SK-N-SH (cell line): Measurements from ENCODE around the gene NPIPA5. TPM values are rescaled to one million over a fixed set of nuclear protein-coding genes. Genes with fewer than 3 reads are reported as not detected.

ENCODE experiments used
- CTCF ChIA-PET: fragments of 300-600, 350-600 bp; formaldehyde crosslinking; extraction: SDS; loops from one replicate; lab custom pipeline; 2021; lab: Yijun Ruan, JAX
- POLR2A ChIA-PET: fragments of 350-600 bp; sonication (Branson Sonifier 250); formaldehyde crosslinking; extraction: SDS; loops from one replicate; lab custom pipeline; 2020; ENCODE audit warnings: antibody characterized with exemption, inconsistent platforms; lab: Yijun Ruan, JAX
- DNase-seq: peaks from one replicate; pipeline ENCODE4 v3.0.0; 2012
- H2AFZ ChIP-seq: fragments of 200-600 bp; sonication (generic); 2 replicates; pipeline ENCODE4 v1.8.1; 2016; ENCODE audit warnings: antibody characterized with exemption, mild to moderate bottlenecking, low read depth
- H3F3A ChIP-seq: fragments of 200-600 bp; sonication (generic); replicated peaks from 2 replicates; pipeline ENCODE3; 2016; ENCODE audit warnings: antibody characterized with exemption, mild to moderate bottlenecking; ENCODE audit not compliant: insufficient read depth
- H3K27ac ChIP-seq, 2 experiments: fragments of 200-500 bp in 1 of 2; fragments of 200-600 bp in 1 of 2; sonication (Bioruptor generic) in 1 of 2; sonication (generic), shearing (Covaris generic) in 1 of 2; 2 replicates each; pipeline versions ENCODE4 v1.5.1 to v1.6.1; 2014 to 2016; ENCODE audit warnings: low read depth in 2 of 2, inconsistent platforms in 1 of 2, low read length in 1 of 2, mild to moderate bottlenecking in 1 of 2, mixed read lengths in 1 of 2
- H3K27me3 ChIP-seq: fragments of 200-600 bp; sonication (generic), shearing (Covaris generic); 2 replicates; pipeline ENCODE4 v1.6.1; 2016; ENCODE audit warnings: mixed run types; ENCODE audit not compliant: insufficient read depth
- H3K36me3 ChIP-seq, 2 experiments: fragments of 200-500 bp in 1 of 2; fragments of 200-600 bp in 1 of 2; sonication (Bioruptor generic) in 1 of 2; sonication (generic) in 1 of 2; replicated peaks in 1 of 2; 2 replicates each; pipeline versions ENCODE3 to v1.5.1; 2014 to 2016; ENCODE audit warnings: low read length in 1 of 2, mild to moderate bottlenecking in 1 of 2; ENCODE audit not compliant: insufficient read depth in 2 of 2, control insufficient read depth in 1 of 2
- H3K4me1 ChIP-seq, 2 experiments: fragments of 200-500 bp in 1 of 2; fragments of 200-600 bp in 1 of 2; sonication (Bioruptor generic) in 1 of 2; sonication (generic), shearing (Covaris generic) in 1 of 2; 2 replicates each; pipeline versions ENCODE4 v1.5.1 to v1.6.1; 2014 to 2016; ENCODE audit warnings: low read depth in 1 of 2, low read length in 1 of 2, mixed run types in 1 of 2; ENCODE audit not compliant: insufficient read depth in 2 of 2, control insufficient read depth in 1 of 2
- H3K4me2 ChIP-seq: fragments of 200-600 bp; sonication (generic), shearing (Covaris generic); 2 replicates; pipeline ENCODE4 v1.6.1; 2017; ENCODE audit warnings: mixed run types
- H3K4me3 ChIP-seq, 2 experiments: fragments of 200-500 bp in 1 of 2; fragments of 200-600 bp in 1 of 2; sonication (Bioruptor generic) in 1 of 2; sonication (generic), shearing (Covaris generic) in 1 of 2; 2 replicates each; pipeline versions ENCODE4 v1.5.1 to v1.8.1; 2014 to 2016; ENCODE audit warnings: low read depth in 2 of 2, inconsistent platforms in 1 of 2, low read length in 1 of 2, mild to moderate bottlenecking in 1 of 2, mixed read lengths in 1 of 2, moderate library complexity in 1 of 2
- H3K79me2 ChIP-seq: fragments of 200-600 bp; sonication (generic); 2 replicates; pipeline ENCODE4 v1.8.1; 2017; ENCODE audit warnings: mild to moderate bottlenecking; ENCODE audit not compliant: insufficient read depth
- H3K9ac ChIP-seq: fragments of 200-600 bp; sonication (generic); 2 replicates; pipeline ENCODE4 v1.6.1; 2017; ENCODE audit warnings: mixed run types
- H3K9me2 ChIP-seq: fragments of 200-600 bp; sonication (generic); 2 replicates; pipeline ENCODE4 v1.6.1; 2017; ENCODE audit warnings: mixed run types
- H3K9me3 ChIP-seq: fragments of 200-600 bp; sonication (generic); 2 replicates; pipeline ENCODE4 v1.6.1; 2017; ENCODE audit warnings: mixed run types, mild to moderate bottlenecking, moderate library complexity
- H4K20me1 ChIP-seq: fragments of 200-600 bp; sonication (generic); 2 replicates; pipeline ENCODE4 v1.6.1; 2017; ENCODE audit warnings: mild to moderate bottlenecking, mixed run types; ENCODE audit not compliant: insufficient read depth
- ELF1 ChIP-seq: IDR thresholded peaks from 2 replicates; pipeline ENCODE4 v1.4.0; 2012
- EP300 ChIP-seq, 2 experiments: IDR thresholded peaks; 2 replicates each; pipeline versions ENCODE4 v1.4.0 to v1.6.1; 2012; ENCODE audit warnings: borderline replicate concordance in 1 of 2, low read depth in 1 of 2, low read length in 1 of 2
- EZH2phosphoT487 ChIP-seq: fragments of 200-600 bp; sonication (generic); IDR thresholded peaks from 2 replicates; pipeline ENCODE4 v1.6.1; 2017; ENCODE audit warnings: low read depth, mixed run types, mild to moderate bottlenecking, antibody characterized with exemption, moderate library complexity, borderline replicate concordance
- FOSL2 ChIP-seq: IDR thresholded peaks from 2 replicates; pipeline ENCODE4 v1.4.0; 2012; ENCODE audit warnings: low read depth, mild to moderate bottlenecking, moderate library complexity, borderline replicate concordance
- FOXJ3 ChIP-seq: sonication (generic); formaldehyde crosslinking; IDR thresholded peaks from 2 replicates; pipeline ENCODE4 v1.5.1; 2020; ENCODE audit warnings: mild to moderate bottlenecking, missing genetic modification reagents
- FOXM1 ChIP-seq: IDR thresholded peaks from 2 replicates; pipeline ENCODE4 v1.4.0; 2012; ENCODE audit warnings: low read depth, mild to moderate bottlenecking
- GABPA ChIP-seq: IDR thresholded peaks from 2 replicates; pipeline ENCODE4 v1.4.0; 2012; ENCODE audit warnings: low read depth, mild to moderate bottlenecking
- IRF3 ChIP-seq: fragments of 150-350 bp; IDR thresholded peaks from 2 replicates; pipeline ENCODE4 v1.6.1; 2016; ENCODE audit warnings: mild to moderate bottlenecking, low read depth, low read length
- MAX ChIP-seq: IDR thresholded peaks from 2 replicates; pipeline ENCODE4 v1.4.0; 2012; ENCODE audit warnings: low read depth
- MXI1 ChIP-seq: IDR thresholded peaks from 2 replicates; pipeline ENCODE4 v1.6.1; 2012; ENCODE audit warnings: mild to moderate bottlenecking, low read depth, low read length, improper control_type of control experiment
- NFIC ChIP-seq: IDR thresholded peaks from 2 replicates; pipeline ENCODE4 v1.4.0; 2012; ENCODE audit warnings: borderline replicate concordance
- POLR2AphosphoS5 ChIP-seq: IDR thresholded peaks from 2 replicates; pipeline ENCODE4 v1.6.1; 2012; ENCODE audit warnings: low read depth, low read length
- RAD21 ChIP-seq: IDR thresholded peaks from 2 replicates; pipeline ENCODE4 v1.6.1; 2012; ENCODE audit warnings: mild to moderate bottlenecking, low read length
- RCOR1 ChIP-seq: fragments of 150-350 bp; IDR thresholded peaks from 2 replicates; pipeline ENCODE4 v1.6.1; 2017; ENCODE audit warnings: antibody characterized with exemption, low read length
- REST ChIP-seq: IDR thresholded peaks from 2 replicates; pipeline ENCODE4 v1.6.1; 2012; ENCODE audit warnings: mild to moderate bottlenecking, low read depth, low read length, moderate library complexity
- RFX5 ChIP-seq: IDR thresholded peaks from 2 replicates; pipeline ENCODE4 v1.6.1; 2012; ENCODE audit warnings: mild to moderate bottlenecking, improper control_type of control experiment, low read length
- RXRA ChIP-seq: IDR thresholded peaks from 2 replicates; pipeline ENCODE4 v1.4.0; 2012; ENCODE audit warnings: low read depth, mild to moderate bottlenecking, borderline replicate concordance
- SIN3A ChIP-seq: IDR thresholded peaks from 2 replicates; pipeline ENCODE4 v1.6.1; 2012; ENCODE audit warnings: low read depth, mild to moderate bottlenecking, low read length, moderate library complexity, borderline replicate concordance
- TAF1 ChIP-seq: IDR thresholded peaks from 2 replicates; pipeline ENCODE4 v1.6.1; 2012; ENCODE audit warnings: low read depth, mild to moderate bottlenecking, low read length, moderate library complexity, borderline replicate concordance
- TCF12 ChIP-seq: IDR thresholded peaks from 2 replicates; pipeline ENCODE4 v1.4.0; 2012
- TEAD4 ChIP-seq: IDR thresholded peaks from 2 replicates; pipeline ENCODE4 v1.4.0; 2012; ENCODE audit warnings: mild to moderate bottlenecking, borderline replicate concordance; ENCODE audit not compliant: insufficient read depth
- USF1 ChIP-seq: IDR thresholded peaks from 2 replicates; pipeline ENCODE4 v1.4.0; 2012; ENCODE audit warnings: low read depth, borderline replicate concordance
- YY1 ChIP-seq: IDR thresholded peaks from 2 replicates; pipeline ENCODE4 v1.4.0; 2012; ENCODE audit warnings: low read depth, mild to moderate bottlenecking
- ZBTB33 ChIP-seq: IDR thresholded peaks from 2 replicates; pipeline ENCODE4 v1.4.0; 2012; ENCODE audit warnings: low read depth, borderline replicate concordance
- WGBS: methylation state at CpG from one replicate; pipeline ENCODE4 v1.1.6; 2017; ENCODE audit warnings: low lambda C conversion rate; 5-methylcytosine and 5-hydroxymethylcytosine counted together
- polyA plus RNA-seq, 3 experiments: library from polyadenylated mRNA; depleted of rRNA; stranded (reverse); fragments of >200 nt; gene quantifications; 2 replicates each; pipeline ENCODE4 v1.2.3, GENCODE V29; 2012

The NPIPA5 gene
- polyA plus RNA-seq, 1 of the 3 experiments (the other 2 are of a cell fraction), result 0.46 TPM

GRCh38 chr16:15427648-15428239 is 49.6 kb upstream of the NPIPA5 start (continued):
- no peak for TF ChIP-seq IRF3
- TF ChIP-seq ELF1, result no peak
- peak; percentile 94 for TF ChIP-seq MXI1
- peak; percentile 46; the same call in 1 of the 2 replicates for TF ChIP-seq NFIC
- no peak for TF ChIP-seq FOXM1
- TF ChIP-seq SIN3A, result peak; percentile 61; the same call in 1 of the 2 replicates
- no peak for TF ChIP-seq EZH2phosphoT487
- no peak; the same call in 1 of the 2 replicates for TF ChIP-seq TCF12
- no peak for TF ChIP-seq YY1
- TF ChIP-seq GABPA, result no peak
- peak; percentile 83 for TF ChIP-seq MAX
- TF ChIP-seq EP300 (IDR thresholded peaks at IDR 0.05; ENCODE audit: borderline replicate concordance in 1 of 2, low read depth in 1 of 2, low read length in 1 of 2), result 0 out of 4 replicates have a peak, but pooled peaks of 1 of the 2 experiments have one; percentile 39
- no peak for TF ChIP-seq FOSL2
- TF ChIP-seq FOXJ3 (CRISPR knock-in tag), result no peak
- no peak for TF ChIP-seq RFX5
- TF ChIP-seq TAF1, result no peak
- peak; percentile 69 for TF ChIP-seq RAD21
- no peak for TF ChIP-seq USF1

GRCh38 chr16:15426796-15427195 is 48.7 kb upstream of the NPIPA5 start:
- H3F3A ChIP-seq, result peaks cover 3% of the 10 kb centered on the region
- DNase-seq, result no peak
- H3K27me3 ChIP-seq, result no peaks in the 10 kb centered on the region; the same call in 1 of the 2 replicates
- CTCF ChIA-PET, result interaction anchor here (0.5 to 6.6 kb wide), 10 partner anchors 11 to 226 kb away, joined by 3 to 62 read pairs (median 4); partner anchors contain the start of gene MARF1
- POLR2A ChIA-PET, result no interaction called here
- H3K27ac ChIP-seq, result no peak overlapping the region
- H3K79me2 ChIP-seq, result no peaks in the 10 kb centered on the region
- no peak overlapping the region for H2AFZ ChIP-seq
- H4K20me1 ChIP-seq, result no peaks in the 10 kb centered on the region
- H3K4me1 ChIP-seq, result no peaks in the 10 kb centered on the region
- WGBS, result 69% methylated on average over 6 of the region's 6 CpGs
- no peak overlapping the region for H3K4me3 ChIP-seq
- H3K9ac ChIP-seq, result no peak overlapping the region
- H3K9me2 ChIP-seq, result no peaks in the 10 kb centered on the region
- no peak overlapping the region for H3K4me2 ChIP-seq
- no peaks in the 10 kb centered on the region for H3K36me3 ChIP-seq
- TF ChIP-seq FOSL2, result no peak
- no peak for TF ChIP-seq TEAD4
- TF ChIP-seq FOXJ3 (CRISPR knock-in tag), result no peak
- no peak for TF ChIP-seq ZBTB33
- TF ChIP-seq TAF1, result no peak
- TF ChIP-seq RAD21, result no peak
- no peak for TF ChIP-seq POLR2AphosphoS5
- TF ChIP-seq RCOR1, result no peak
- no peak for TF ChIP-seq MXI1
- no peak for TF ChIP-seq FOXM1
- no peak for TF ChIP-seq REST
- TF ChIP-seq TCF12, result no peak
- no peak for TF ChIP-seq RXRA
- TF ChIP-seq EZH2phosphoT487, result no peak
- TF ChIP-seq EP300 (IDR thresholded peaks at IDR 0.05; ENCODE audit: borderline replicate concordance in 1 of 2, low read depth in 1 of 2, low read length in 1 of 2), result no peak
- H3K9me3 ChIP-seq, result no peaks in the 10 kb centered on the region
